HG02970 (cell line): ENCODE data around the gene FPR3.
"Not testable (repeated sequence)": the region's sequence is repeated elsewhere in the genome, so short reads cannot be mapped to it uniquely, and the experiment has no call there.

Experiments
- ATAC-seq: cut with Tn5 transposase; IDR thresholded peaks from one replicate; pipeline ENCODE4 v1.9.1; 2021; ENCODE audit warnings: mild to moderate bottlenecking, moderate library complexity, moderate number of reproducible peaks; ENCODE audit not compliant: unreplicated experiment, low FRiP score

Gene FPR3, protein sequence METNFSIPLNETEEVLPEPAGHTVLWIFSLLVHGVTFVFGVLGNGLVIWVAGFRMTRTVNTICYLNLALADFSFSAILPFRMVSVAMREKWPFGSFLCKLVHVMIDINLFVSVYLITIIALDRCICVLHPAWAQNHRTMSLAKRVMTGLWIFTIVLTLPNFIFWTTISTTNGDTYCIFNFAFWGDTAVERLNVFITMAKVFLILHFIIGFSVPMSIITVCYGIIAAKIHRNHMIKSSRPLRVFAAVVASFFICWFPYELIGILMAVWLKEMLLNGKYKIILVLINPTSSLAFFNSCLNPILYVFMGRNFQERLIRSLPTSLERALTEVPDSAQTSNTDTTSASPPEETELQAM

DNA sequence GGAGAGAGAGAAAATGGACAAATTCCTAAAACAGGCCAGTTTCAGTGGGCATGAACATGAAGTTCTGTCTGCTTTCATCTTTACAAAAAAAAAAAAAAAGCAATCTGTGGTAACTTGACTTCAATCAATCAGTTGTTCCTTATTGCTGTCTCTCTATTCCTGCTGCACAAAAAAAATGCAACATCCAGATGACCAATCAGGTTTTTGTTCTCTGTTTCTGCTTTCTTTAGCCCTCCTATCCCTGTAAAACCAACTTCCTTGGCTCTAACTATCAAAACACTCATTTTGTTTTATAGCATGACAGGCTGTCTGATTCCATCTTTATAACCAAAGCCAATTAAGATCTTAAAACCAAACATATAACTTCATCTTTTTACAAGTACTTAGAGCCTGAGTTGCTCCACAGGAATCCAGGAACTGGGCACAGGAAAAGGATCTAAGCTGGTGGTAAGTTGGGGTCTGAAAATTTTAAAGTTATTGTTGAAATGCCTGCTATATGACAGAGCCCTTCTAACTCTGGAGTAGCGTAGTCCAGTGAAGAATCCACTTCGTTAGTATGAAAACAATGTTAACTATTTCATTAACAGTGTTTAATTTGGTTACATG is at the start of gene FPR3:
Gene FPR3 (plus strand): TSS at position 273 of the 606 bp plus-strand sequence. CDS start 28,592 bp downstream, outside the sequence.
- ATAC-seq = no peak

DNA sequence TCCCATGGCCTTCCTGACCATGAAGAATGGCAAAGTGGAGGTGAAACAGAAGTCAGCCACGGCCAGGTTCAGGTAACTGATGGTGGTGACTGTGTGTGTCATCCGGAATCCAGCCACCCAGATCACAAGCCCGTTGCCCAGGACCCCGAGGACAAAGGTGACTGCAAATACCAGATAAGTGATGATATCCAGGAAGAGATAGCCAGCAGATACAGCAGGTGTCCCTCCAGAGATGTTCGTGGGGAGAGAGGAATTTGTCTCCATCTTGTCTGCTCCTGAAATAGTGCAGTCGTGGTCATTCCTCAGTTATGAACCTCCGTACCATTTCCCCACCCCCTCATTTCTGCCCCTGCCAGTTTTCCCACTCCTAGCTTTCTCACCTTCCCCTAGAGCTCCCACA is 48.2 kb upstream of the FPR3 start:
- no peak for ATAC-seq

- no peak for ATAC-seq
Observed at GRCh38 chr19:51749979-51750378, 45.0 kb upstream of the FPR3 start.

DNA sequence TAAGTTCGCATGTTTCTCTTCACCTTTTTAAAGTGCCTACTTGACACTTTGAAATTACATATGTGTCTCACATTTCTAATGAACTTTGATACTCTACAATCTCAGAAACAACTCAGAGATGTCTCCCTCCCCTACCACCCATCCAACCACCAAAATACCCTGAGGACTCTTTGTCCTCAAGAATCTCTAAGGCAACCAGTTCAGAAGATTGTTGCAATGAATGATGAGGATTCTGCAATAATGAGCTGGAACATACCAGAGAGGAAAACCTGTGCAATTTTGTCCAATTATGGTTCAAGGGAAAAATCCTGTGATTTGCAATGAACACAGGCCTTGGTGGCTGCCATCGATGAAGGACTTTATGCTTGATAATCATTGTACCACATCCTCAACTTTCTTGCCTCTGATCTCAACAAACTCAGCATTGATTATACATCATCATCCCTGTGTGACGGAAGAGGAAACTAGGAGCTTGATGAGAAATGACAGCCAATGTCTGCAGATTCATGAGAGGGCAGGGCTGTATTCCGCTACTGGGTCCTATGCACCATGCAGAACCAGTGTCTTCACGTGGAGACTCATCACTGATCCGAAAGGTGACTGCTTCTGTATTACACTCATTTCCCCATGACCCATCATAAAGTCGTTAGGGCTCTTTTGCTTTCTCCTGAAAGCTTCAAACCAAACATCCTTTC is 44.4 kb upstream of the FPR3 start:
- ATAC-seq = no peak

GRCh38 chr19:51751655-51752054 is 43.3 kb upstream of the FPR3 start, which contains the start of gene FPR1:
TSS of gene FPR1 (minus strand) at chr19:51751878. CDS start at chr19:51746994, 4,884 bp downstream.
- no peak for ATAC-seq

DNA sequence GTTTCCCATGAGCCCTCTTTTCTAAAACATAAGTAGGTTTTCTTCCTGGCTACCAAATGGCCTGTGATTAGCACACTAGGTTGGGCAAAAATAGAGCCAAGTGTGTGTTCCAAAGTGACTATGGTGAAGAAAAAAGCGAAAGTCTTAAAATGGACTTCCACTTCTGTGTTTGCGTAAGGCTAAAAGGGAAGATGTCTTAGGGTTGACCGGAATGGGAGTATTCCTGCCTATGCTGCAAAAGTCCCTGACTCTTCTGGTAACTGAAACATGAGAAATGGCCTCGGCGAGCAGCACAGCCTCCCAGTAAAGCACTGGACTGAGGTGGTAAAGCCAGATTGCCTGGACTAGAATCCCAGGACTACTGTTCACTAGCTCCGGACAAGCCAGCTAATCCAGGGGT is 40.8 kb upstream of the FPR3 start:
- ATAC-seq = no peak

- ATAC-seq = no peak
Observed at GRCh38 chr19:51754770-51755169, 40.2 kb upstream of the FPR3 start.

DNA sequence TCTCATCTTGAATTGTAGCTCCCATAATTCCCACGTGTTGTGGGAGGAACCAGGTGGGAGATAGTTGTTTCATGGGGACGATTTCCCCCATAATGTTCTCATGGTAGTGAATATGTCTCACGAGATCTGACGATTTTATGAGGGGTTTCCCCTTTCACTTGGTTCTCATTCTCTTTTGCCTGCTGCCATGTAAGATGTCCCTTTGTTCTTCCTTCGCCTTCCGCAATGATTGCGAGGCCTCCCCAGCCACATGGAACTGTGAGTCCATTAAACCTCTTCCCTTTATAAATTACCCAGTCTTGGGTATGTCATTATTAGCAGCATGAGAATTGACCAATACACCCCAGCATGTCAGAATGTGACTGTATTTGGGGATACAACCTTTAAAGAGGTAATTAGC is 39.4 kb upstream of the FPR3 start:
- ATAC-seq = no peak

- no peak for ATAC-seq
Observed at GRCh38 chr19:51760697-51761356, 34.1 kb upstream of the FPR3 start, which contains the start of gene FPR2. TSS of gene FPR2 (plus strand) at chr19:51761180. CDS start at chr19:51768659, 7,479 bp downstream.

- ATAC-seq = no peak
Observed at GRCh38 chr19:51761696-51762095, 33.3 kb upstream of the FPR3 start.

DNA sequence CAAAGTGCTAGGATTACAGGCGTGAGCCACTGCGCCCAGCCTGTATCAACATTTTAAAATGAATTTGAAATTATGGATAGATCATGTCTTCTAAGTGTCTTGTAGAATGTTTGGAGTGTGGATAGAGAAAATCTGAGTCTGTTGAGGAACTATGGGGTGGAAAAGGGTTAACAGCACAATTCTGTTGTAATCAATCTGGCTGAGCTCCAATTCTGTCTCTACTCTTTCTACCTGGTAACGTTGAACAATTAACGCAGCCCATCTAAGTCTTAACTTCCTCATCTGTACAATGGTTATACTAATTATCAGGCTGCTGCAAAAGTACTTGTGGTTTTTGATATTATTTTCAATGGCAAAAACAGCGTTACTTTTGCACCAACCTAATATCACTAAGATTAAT is 29.9 kb upstream of the FPR3 start:
- no peak for ATAC-seq

DNA sequence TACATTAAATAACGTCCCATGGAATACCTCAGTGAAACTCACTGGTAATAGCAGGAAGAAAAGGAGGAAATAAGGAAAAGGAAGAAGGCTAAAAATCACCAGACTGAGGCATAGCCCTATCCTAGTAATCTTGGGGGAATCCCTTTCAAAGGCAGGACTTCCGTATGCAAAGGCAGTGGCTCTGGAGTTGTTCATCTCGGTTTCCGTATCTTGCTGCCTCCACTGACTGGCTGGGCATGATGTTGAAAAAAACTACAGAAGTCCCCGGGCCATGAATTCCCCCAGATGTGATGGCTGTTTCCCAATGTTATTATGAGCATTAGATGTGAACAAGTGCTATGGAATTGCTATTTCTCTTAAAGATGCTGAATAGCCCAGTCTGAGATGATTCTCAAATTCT is 28.5 kb upstream of the FPR3 start:
- ATAC-seq = no peak

DNA sequence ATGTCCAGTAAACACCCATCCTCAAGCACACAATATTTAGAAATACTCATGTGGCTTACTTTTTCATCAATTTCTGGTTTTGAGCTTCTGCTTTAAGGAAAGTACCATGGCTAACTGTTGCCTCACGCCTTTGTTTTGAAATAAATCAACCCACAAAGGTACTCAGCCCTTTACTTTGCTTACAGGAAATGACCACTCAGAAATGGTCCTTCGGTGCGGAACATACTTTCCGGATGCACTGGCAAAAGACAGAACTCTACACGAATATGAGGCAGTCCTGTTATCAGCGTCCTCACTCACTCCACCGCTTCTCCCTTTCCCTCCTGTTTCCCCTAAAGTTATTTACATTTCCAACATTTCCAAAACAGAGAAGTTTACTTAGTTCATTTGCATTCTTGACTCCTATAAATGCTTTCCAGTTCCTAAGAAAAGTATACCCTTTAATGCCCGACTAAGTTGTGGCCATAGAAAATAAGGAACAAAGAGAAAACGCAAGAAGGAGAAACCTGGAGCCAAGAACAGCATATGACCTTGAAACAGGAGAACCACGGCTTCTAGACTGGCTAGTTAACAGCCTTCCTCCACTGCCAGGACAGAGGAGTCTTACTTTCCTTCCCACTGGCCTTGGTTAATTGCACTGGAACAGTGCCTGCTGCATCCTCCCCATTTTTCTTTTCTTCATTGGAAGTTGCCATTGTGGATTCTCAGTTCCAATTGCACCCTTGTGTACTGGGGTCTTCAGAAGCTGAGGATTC is 23.4 kb upstream of the FPR3 start:
- no peak for ATAC-seq

DNA sequence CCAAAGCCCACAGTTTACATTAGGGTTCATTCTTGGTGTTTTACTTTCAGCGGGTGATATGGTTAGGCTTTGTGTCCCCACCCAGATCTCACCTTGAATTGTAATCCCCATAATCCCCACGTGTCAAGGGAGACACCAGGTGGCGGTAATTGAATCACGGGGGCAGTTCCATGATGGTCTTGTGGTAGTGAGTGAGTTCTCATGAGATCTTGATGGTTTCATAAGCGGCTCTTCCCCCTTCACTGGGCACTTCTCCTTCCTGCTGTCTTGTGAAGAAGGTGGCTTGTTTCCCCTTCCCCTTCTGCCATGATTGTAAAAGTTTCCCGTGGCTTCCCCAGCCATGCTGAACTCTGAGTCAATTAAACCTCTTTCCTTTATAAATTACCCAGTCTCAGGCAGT is 22.0 kb upstream of the FPR3 start:
- no peak for ATAC-seq

GRCh38 chr19:51776561-51776960 is 18.4 kb upstream of the FPR3 start:
- not testable (repeated sequence) for ATAC-seq

DNA sequence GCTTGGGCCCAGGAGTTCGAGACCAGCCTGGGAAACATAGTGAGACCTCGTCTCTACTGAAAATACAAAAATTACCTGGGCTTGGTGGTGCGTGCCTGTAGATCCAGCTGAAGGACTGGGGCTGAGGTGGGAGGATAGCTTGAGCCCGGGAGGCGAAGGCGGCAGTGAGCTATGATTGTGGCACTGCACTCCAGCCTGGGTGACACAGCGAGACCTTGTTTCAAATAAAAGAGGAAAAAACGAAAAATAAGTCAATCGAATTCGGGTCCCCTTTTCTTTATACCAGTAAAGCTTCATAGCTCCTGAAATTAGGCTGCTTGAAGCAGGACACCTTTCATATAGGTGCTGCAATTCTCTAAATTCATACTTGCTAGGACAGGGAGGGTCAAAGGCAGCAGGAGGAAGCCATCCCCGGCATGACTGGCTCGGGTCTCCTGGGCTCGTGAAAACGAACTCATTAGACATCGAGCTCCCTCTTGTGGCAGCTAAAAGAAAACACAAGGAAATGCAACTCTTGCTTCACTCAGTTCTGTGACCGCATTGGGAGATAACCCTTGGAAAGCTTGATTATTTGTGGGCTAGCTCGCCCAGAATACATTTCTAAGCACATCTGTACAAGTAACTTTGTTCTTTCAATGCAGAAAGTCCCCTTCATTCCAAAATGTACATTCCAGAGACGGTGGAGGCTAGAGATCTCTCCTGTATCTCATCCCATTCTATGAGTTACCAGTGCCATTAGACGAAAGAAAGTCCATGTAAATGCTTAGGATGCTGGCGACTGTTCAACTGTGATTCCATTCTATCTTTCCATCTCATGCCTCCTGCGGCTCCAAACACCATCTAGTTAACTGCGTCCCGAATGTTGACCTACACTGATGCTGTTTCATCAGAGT is 17.1 kb upstream of the FPR3 start:
- no peak for ATAC-seq

DNA sequence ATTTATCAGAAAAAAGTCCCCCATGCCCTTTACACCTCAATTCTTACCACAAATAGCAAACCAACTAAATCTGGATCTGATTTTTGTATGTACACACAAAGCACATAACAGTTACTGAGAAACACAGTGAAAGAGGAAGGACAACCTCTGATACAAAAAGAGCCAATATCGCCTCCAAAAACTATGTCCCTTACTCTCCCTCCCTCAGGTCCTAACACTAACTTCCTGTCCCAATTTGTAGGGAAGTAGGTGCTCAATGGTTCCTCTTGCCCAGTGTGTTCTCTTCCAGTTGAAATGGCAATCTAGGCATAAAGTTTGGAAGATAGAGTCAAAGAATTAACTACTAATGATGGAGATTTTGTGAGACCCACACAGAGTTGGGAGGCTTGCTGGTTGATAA is 15.8 kb upstream of the FPR3 start:
- ATAC-seq = no peak

DNA sequence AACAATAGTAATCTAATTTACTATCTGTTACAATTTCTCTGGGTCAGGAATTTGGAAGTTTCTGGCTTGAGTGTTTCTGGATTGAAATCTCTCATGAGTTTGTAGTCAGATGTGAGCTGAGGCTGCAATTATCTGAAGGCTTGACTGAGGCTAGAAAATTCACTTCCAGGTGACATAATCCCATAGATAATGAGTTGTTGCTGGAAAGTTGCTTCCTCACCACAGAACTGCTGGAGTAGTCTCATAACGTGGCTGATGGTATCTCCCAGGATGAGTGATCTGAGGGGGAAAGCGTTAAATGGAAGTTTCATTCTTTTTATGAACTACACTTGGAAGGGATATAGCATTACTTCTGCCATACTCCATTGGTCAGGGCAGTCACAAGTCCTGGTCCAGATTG is 15.3 kb upstream of the FPR3 start:
- no peak for ATAC-seq

DNA sequence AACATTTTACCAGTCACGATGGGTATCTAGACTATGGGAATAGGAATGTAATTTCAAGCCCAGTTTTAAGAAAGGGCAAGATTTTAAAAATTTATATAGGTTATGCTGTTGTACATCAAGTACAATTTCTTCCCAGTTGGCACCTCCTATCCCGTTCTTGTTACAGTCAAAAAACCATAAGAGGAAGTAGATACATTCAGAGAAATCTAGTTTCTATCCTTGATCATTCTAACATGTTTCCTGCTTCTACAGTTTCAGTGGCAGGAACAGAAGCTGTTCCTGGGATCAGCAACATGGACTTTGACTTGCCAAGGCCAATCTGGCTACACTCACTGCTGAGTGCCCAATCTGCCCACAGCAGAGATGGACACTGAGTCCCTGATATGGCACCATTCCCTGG is 14.7 kb upstream of the FPR3 start:
- no peak for ATAC-seq
